NCI-H1417 (cell line): ENCODE measurements around the gene SEMA4D.
"Not testable (repeated sequence)": the region's sequence is repeated elsewhere in the genome, so short reads cannot be mapped to it uniquely, and the experiment has no call there.

Experiments used
- DNase-seq, 3 experiments: peaks; one replicate each; lab custom pipeline; 2025; lab: John Stamatoyannopoulos, UW

The SEMA4D gene

GRCh38 chr9:89387197-89387849 lies 110.6 kb downstream of the SEMA4D start:
- DNase-seq: no peak

- no peak for DNase-seq
Observed at GRCh38 chr9:89386797-89387196, 111.1 kb downstream of the SEMA4D start.

- DNase-seq: no peak
Observed at GRCh38 chr9:89386206-89386605, 111.7 kb downstream of the SEMA4D start.

- no peak for DNase-seq
Observed at GRCh38 chr9:89384783-89385182, 113.1 kb downstream of the SEMA4D start.

GRCh38 chr9:89383721-89384300 lies 114.1 kb downstream of the SEMA4D start:
- DNase-seq: no peak

- no peak for DNase-seq
Observed at GRCh38 chr9:89383030-89383720, 114.7 kb downstream of the SEMA4D start.

- DNase-seq: no peak
Observed at GRCh38 chr9:89382026-89382986, 115.6 kb downstream of the SEMA4D start.

- no peak for DNase-seq
Observed at GRCh38 chr9:89381308-89381609, 116.7 kb downstream of the SEMA4D start.

GRCh38 chr9:89380437-89381307 lies 117.2 kb downstream of the SEMA4D start:
- DNase-seq: peak in 1 of 3 experiments; percentile 85

GRCh38 chr9:89379508-89380115 lies 118.3 kb downstream of the SEMA4D start:
- DNase-seq: no peak

GRCh38 chr9:89379031-89379430 lies 118.9 kb downstream of the SEMA4D start:
- no peak for DNase-seq

- no peak for DNase-seq
Observed at GRCh38 chr9:89378541-89378940, 119.4 kb downstream of the SEMA4D start.

- DNase-seq: no peak
Observed at GRCh38 chr9:89377411-89377810, 120.5 kb downstream of the SEMA4D start.

- no peak for DNase-seq
Observed at GRCh38 chr9:89376741-89377351, 121.1 kb downstream of the SEMA4D start.

GRCh38 chr9:89376286-89376685 lies 121.6 kb downstream of the SEMA4D start:
- DNase-seq: no peak

GRCh38 chr9:89375191-89375760 lies 122.6 kb downstream of the SEMA4D start:
- peak in 2 of 3 experiments; percentile 44 to 75 for DNase-seq

GRCh38 chr9:89374176-89374575 lies 123.7 kb downstream of the SEMA4D start:
- no peak for DNase-seq

GRCh38 chr9:89372979-89373378 lies 124.9 kb downstream of the SEMA4D start:
- DNase-seq: no peak

GRCh38 chr9:89372230-89372816 lies 125.6 kb downstream of the SEMA4D start:
- peak in 1 of 3 experiments; percentile 13 for DNase-seq

- DNase-seq: not testable (repeated sequence)
Observed at GRCh38 chr9:89371791-89372190, 126.1 kb downstream of the SEMA4D start.
